Measurements from ENCODE around the gene GDPGP1.

DNA sequence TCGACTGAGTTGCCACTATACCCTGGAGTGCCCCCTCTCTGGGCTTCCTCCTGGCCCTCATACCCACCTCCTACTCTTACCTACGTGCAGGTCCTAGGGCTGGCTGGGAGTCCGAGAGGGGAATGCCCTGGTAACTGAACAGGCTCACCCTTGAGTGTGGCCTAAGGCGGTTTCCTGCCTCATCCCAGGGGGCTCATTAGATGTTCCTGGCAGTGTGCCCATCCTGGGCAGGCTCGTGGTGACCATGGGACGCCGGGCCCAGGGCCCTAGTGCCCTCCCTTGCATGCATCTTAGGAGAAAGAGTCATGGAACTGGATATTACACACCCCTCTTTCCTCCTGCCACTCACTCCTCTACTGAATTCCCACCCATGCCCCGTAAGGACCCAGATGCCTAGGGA, 30.1 kb upstream of the GDPGP1 start:
- TF ChIP-seq, protein P1, sequence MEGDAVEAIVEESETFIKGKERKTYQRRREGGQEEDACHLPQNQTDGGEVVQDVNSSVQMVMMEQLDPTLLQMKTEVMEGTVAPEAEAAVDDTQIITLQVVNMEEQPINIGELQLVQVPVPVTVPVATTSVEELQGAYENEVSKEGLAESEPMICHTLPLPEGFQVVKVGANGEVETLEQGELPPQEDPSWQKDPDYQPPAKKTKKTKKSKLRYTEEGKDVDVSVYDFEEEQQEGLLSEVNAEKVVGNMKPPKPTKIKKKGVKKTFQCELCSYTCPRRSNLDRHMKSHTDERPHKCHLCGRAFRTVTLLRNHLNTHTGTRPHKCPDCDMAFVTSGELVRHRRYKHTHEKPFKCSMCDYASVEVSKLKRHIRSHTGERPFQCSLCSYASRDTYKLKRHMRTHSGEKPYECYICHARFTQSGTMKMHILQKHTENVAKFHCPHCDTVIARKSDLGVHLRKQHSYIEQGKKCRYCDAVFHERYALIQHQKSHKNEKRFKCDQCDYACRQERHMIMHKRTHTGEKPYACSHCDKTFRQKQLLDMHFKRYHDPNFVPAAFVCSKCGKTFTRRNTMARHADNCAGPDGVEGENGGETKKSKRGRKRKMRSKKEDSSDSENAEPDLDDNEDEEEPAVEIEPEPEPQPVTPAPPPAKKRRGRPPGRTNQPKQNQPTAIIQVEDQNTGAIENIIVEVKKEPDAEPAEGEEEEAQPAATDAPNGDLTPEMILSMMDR (IDR thresholded peaks at IDR 0.05; ENCODE audit: low read depth, low read length, missing input control), result no peak
- TF ChIP-seq, protein P2, sequence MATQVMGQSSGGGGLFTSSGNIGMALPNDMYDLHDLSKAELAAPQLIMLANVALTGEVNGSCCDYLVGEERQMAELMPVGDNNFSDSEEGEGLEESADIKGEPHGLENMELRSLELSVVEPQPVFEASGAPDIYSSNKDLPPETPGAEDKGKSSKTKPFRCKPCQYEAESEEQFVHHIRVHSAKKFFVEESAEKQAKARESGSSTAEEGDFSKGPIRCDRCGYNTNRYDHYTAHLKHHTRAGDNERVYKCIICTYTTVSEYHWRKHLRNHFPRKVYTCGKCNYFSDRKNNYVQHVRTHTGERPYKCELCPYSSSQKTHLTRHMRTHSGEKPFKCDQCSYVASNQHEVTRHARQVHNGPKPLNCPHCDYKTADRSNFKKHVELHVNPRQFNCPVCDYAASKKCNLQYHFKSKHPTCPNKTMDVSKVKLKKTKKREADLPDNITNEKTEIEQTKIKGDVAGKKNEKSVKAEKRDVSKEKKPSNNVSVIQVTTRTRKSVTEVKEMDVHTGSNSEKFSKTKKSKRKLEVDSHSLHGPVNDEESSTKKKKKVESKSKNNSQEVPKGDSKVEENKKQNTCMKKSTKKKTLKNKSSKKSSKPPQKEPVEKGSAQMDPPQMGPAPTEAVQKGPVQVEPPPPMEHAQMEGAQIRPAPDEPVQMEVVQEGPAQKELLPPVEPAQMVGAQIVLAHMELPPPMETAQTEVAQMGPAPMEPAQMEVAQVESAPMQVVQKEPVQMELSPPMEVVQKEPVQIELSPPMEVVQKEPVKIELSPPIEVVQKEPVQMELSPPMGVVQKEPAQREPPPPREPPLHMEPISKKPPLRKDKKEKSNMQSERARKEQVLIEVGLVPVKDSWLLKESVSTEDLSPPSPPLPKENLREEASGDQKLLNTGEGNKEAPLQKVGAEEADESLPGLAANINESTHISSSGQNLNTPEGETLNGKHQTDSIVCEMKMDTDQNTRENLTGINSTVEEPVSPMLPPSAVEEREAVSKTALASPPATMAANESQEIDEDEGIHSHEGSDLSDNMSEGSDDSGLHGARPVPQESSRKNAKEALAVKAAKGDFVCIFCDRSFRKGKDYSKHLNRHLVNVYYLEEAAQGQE (IDR thresholded peaks at IDR 0.05), result no peak
- TF ChIP-seq HNF4G (IDR thresholded peaks at IDR 0.05) (no peak), JUND (IDR thresholded peaks at IDR 0.05) (no peak), YY1 (IDR thresholded peaks at IDR 0.05) (no peak), GABPA (IDR thresholded peaks at IDR 0.05 in 1 of 2, conservative IDR thresholded peaks at IDR 0.05 in 1 of 2) (no peak), SP1 (IDR thresholded peaks at IDR 0.05) (no peak)
- TF ChIP-seq, protein P3, sequence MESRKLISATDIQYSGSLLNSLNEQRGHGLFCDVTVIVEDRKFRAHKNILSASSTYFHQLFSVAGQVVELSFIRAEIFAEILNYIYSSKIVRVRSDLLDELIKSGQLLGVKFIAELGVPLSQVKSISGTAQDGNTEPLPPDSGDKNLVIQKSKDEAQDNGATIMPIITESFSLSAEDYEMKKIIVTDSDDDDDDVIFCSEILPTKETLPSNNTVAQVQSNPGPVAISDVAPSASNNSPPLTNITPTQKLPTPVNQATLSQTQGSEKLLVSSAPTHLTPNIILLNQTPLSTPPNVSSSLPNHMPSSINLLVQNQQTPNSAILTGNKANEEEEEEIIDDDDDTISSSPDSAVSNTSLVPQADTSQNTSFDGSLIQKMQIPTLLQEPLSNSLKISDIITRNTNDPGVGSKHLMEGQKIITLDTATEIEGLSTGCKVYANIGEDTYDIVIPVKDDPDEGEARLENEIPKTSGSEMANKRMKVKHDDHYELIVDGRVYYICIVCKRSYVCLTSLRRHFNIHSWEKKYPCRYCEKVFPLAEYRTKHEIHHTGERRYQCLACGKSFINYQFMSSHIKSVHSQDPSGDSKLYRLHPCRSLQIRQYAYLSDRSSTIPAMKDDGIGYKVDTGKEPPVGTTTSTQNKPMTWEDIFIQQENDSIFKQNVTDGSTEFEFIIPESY (IDR thresholded peaks at IDR 0.05), result no peak
